PFSK-1 (cell line): Measurements from ENCODE around the gene MGMT. TPM values are rescaled to one million over a fixed set of nuclear protein-coding genes. Genes with fewer than 3 reads are reported as not detected.

Source experiments
- FOXP2 ChIP-seq: optimal IDR thresholded peaks from 2 replicates; pipeline ENCODE3; 2011; ENCODE audit warnings: borderline replicate concordance, control low read depth, inconsistent platforms; ENCODE audit not compliant: insufficient read depth; ENCODE audit errors: extremely low read length, extremely low read depth
- POLR2AphosphoS5 ChIP-seq: IDR thresholded peaks from 2 replicates; pipeline ENCODE4 v1.6.1; 2012; ENCODE audit warnings: low read depth, mild to moderate bottlenecking, control low read depth, low read length, moderate library complexity
- REST ChIP-seq, 2 experiments: IDR thresholded peaks; 2 replicates each; pipeline versions ENCODE4 v1.6.1 to v1.8.0; 2011 to 2012; ENCODE audit warnings: low read depth in 2 of 2, low read length in 2 of 2, control low read depth in 1 of 2, inconsistent platforms in 1 of 2, mild to moderate bottlenecking in 1 of 2, moderate library complexity in 1 of 2; ENCODE audit not compliant: insufficient read depth in 1 of 2
- SIN3A ChIP-seq: IDR thresholded peaks from 2 replicates; pipeline ENCODE4 v1.6.1; 2012; ENCODE audit warnings: mild to moderate bottlenecking, low read length, moderate library complexity, borderline replicate concordance; ENCODE audit not compliant: insufficient read depth
- TAF1 ChIP-seq: IDR thresholded peaks from 2 replicates; pipeline ENCODE4 v1.6.1; 2012; ENCODE audit warnings: low read length, control low read depth, borderline replicate concordance; ENCODE audit not compliant: insufficient read depth
- polyA plus RNA-seq: library from polyadenylated mRNA; unstranded; fragments of >200 nt; gene quantifications from one replicate; pipeline ENCODE4 v1.2.1, GENCODE V29; 2012; ENCODE audit warnings: low read depth, missing spikeins; ENCODE audit not compliant: insufficient read length

Gene MGMT
- not detected for polyA plus RNA-seq

GRCh38 chr10:129466703-129467358, at the start of gene MGMT:
MGMT (plus strand) TSS chr10:129467241.
- no peak for TF ChIP-seq REST (IDR thresholded peaks at IDR 0.05; ENCODE audit: insufficient read depth in 1 of 2, low read depth in 2 of 2, low read length in 2 of 2)
- no peak for TF ChIP-seq FOXP2
- TF ChIP-seq POLR2AphosphoS5: peak; percentile 31; the same call in 1 of the 2 replicates

- TF ChIP-seq SIN3A (no peak), REST (IDR thresholded peaks at IDR 0.05; ENCODE audit: insufficient read depth in 1 of 2, low read depth in 2 of 2, low read length in 2 of 2) (no peak), FOXP2 (no peak), TAF1 (no peak), POLR2AphosphoS5 (no peak)
Observed at GRCh38 chr10:129417870-129418269, 49.2 kb upstream of the MGMT start.

GRCh38 chr10:129418496-129419225, 48.4 kb upstream of the MGMT start:
- TF ChIP-seq REST (IDR thresholded peaks at IDR 0.05; ENCODE audit: insufficient read depth in 1 of 2, low read depth in 2 of 2, low read length in 2 of 2) (no peak), POLR2AphosphoS5 (no peak), TAF1 (no peak), FOXP2 (no peak), SIN3A (no peak)

GRCh38 chr10:129419397-129419796, 47.6 kb upstream of the MGMT start:
- no peak for TF ChIP-seq POLR2AphosphoS5

GRCh38 chr10:129421399-129422010, 45.5 kb upstream of the MGMT start:
- no peak for TF ChIP-seq POLR2AphosphoS5
- no peak for TF ChIP-seq FOXP2
- no peak for TF ChIP-seq SIN3A
- no peak for TF ChIP-seq REST (IDR thresholded peaks at IDR 0.05; ENCODE audit: insufficient read depth in 1 of 2, low read depth in 2 of 2, low read length in 2 of 2)
- no peak for TF ChIP-seq TAF1
